Renal cortical epithelial cell (primary cell): ENCODE data around the gene SCFD2. TPM values are rescaled to one million over a fixed set of nuclear protein-coding genes. Genes with fewer than 3 reads are reported as not detected.
A peak's percentile ranks its signal among the peaks of the same experiment; 100 is the strongest.

Experiments used
- DNase-seq: peaks from one replicate; pipeline ENCODE4 v3.0.0-alpha.2; 2011; ENCODE audit warnings: low read depth
- total RNA-seq: library from RNA; depleted of rRNA; stranded (reverse); fragments of >200 nt; gene quantifications from 2 replicates; pipeline ENCODE4 v1.2.3, GENCODE V29; 2014

SCFD2 gene
- total RNA-seq, 1 donor from 2014 or later: 22.7 TPM

GRCh38 chr4:52987392-52988056 is 378.3 kb downstream of the SCFD2 start:
- no peak for DNase-seq

- no peak for DNase-seq
These were observed 381.4 kb downstream of the SCFD2 start for GRCh38 chr4:52984462-52984881.

DNA sequence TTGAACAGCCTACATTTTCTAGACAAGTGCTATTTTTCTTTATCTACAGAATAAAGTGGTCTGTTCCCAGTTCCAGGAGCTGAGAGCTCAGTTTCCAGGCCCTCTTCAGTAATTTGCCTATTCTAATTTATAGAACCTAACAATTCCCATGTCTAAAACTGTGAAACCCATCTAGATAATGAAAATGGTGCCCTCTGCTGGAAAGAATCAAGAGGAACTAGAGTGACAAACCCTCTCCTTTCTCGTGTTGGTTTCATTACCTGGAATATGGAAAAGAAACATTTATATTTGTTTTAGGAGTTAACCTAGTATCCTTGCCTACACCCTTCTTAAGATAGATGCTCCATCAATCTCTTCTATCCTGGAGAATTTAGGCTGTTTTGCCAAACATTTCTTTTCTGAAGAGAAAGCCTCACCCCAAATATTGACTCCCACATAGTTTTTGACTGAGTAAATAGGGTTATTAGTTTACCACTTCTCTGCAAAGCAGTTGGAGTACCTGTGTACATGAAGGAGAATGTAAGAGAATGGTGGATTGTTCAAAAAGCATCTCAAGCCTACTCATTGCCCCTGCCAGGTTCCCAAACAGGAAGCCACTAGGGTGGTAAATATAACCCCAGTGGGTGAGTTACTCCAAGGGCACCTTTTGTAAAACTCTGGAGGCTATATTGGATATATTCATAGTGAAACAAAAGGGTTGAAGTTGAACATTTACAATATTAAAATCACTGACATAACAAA is 382.1 kb downstream of the SCFD2 start:
- DNase-seq: peak; percentile 57

- no peak for DNase-seq
These were observed 382.9 kb downstream of the SCFD2 start for GRCh38 chr4:52982946-52983340.

GRCh38 chr4:52982255-52982945 is 383.5 kb downstream of the SCFD2 start:
- peak; percentile 64 for DNase-seq

GRCh38 chr4:52979821-52980590 is 385.9 kb downstream of the SCFD2 start:
- no peak for DNase-seq

DNA sequence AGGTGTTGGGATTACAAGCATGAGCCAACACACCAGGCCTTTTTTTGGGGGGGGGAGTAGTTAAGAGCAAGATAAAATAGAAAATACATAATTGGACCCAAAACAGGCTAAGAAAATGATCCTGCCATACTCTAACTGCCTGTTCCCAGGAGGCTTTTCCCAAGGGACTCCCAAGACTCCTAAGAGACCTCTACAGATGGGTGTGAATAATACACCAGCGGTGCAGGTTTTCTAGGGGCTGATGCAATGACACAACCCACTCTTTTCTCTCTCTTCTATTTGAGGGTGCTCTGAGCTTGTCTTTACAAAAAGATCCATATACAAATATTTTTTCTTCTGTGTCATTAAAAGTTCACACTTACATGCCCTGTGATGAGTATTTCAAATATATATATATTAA is 386.8 kb downstream of the SCFD2 start:
- no peak for DNase-seq

- DNase-seq: no peak
These were observed 388.6 kb downstream of the SCFD2 start for GRCh38 chr4:52977252-52977651.

- no peak for DNase-seq
These were observed 389.2 kb downstream of the SCFD2 start for GRCh38 chr4:52976523-52977230.

GRCh38 chr4:52968691-52969090 is 397.2 kb downstream of the SCFD2 start:
- DNase-seq: no peak

DNA sequence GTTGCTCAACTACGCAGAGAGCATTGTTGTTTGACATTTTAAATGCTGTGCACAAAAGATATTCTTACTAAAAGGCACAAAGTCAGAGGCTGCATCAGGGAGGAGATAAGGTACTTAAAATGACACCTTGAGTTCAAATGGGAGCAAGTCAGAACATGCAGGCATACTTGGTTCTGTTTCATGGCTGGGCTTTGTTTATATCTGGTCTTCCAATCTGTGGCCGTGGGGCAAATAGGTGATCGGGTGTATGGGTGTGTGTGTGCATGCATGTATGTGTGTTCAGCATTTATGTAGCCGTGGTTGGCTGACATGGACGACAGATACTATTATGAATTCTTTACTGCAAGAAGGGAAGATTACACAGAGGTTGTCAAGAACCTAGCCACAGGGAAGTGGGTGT is 397.6 kb downstream of the SCFD2 start:
- no peak for DNase-seq

- no peak for DNase-seq
These were observed 399.1 kb downstream of the SCFD2 start for GRCh38 chr4:52966781-52967180.

GRCh38 chr4:52966172-52966571 is 399.7 kb downstream of the SCFD2 start:
- no peak for DNase-seq

DNA sequence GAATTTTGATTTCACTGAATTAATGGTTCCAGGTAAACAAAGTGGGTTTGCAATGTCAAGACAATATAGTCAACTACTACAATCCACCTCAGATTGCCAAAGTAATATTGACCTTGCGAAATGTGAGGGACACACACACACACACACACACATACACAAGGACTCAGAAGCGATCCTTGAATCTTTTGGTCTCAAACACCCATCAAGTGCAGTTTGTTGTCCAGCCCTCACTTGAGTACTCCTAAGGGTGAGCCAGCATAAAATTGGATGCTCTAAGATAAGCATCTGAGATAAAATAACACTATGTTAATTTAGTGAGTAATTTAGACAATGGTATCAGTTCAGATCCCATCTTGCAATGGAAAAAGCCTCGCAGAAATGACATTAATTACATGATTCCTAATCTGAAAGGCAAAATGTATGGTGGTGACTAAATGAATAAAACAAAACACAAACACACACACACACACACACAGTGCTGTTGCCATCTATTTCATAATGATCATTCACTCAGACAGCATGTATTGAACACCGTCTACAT is 401.2 kb downstream of the SCFD2 start:
- DNase-seq: no peak

- DNase-seq: no peak
These were observed 401.9 kb downstream of the SCFD2 start for GRCh38 chr4:52964011-52964410.

DNA sequence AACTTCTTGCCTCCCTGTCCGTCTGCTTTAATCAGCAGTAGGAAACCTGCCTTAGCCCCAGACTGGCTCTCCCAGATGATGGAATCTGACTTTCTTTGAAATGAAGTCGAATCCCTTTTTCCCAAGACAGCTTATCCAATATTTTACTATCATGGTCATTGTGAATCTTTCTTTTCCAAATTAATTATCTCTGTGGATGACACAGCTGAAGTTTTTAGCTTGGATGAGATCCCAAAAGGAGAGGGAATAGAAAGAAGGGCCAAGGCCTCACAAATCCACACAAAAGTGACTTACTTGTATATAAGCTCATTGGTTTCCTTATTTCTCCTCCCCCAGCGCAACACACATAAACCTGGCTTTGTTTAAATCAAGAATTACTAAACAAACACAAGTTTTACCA is 403.1 kb downstream of the SCFD2 start:
- DNase-seq: no peak

DNA sequence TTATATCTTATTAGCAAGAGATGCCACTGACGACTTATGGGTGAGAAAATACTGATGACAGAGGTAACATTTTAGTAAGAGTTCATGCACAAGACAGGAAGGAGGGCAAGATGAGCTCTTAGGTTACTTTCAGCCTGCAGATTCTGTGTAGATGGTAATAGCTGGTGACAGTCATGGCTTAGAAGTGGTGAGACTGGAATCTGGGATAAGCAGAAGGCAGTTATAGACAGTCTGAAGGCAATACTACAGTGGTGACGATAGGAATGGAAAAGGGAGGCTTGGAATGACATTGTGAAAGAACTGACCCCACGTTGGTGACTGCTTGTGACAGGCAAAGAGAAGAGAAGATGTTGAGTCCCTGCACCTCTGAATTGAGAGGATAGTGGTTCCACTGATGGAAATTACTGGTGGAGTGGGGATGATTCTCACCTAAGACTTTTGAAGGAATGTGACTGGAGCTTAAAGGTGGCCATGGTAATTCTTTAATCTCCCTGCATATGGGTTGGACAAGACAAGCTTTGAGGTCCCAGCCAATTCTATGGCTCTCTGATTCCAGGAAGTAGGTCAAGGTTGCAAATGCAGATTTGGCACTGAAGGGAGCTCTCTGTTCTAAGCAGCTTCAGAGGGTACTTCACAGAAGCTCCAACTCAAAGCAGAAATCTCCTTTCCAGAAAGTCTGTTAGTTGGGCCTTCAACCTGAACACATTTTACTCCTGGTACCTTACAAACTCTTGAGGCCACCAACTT is 404.0 kb downstream of the SCFD2 start:
- DNase-seq: no peak

- DNase-seq: no peak
These were observed 406.3 kb downstream of the SCFD2 start for GRCh38 chr4:52959541-52959940.

GRCh38 chr4:52957835-52958631 is 407.8 kb downstream of the SCFD2 start:
- no peak for DNase-seq
